Measurements from ENCODE around the gene C2orf81.
A peak's percentile ranks its signal among the peaks of the same experiment; 100 is the strongest.

Gene C2orf81

GRCh38 chr2:74390606-74391005, 30.8 kb downstream of the C2orf81 start:
- no peak overlapping the region for H3K9ac ChIP-seq (ENCODE audit: low read length)
- H3K9me3 ChIP-seq (replicated peaks; ENCODE audit: insufficient read depth, low read length) = no peaks in the 10 kb centered on the region
- H3K27ac ChIP-seq (ENCODE audit: low read length) = no peak overlapping the region
- no peaks in the 10 kb centered on the region for H4K20me1 ChIP-seq (ENCODE audit: insufficient read depth, low read length)
- TF ChIP-seq EZH2 (optimal IDR thresholded peaks at IDR 0.05; ENCODE audit: low read depth, low read length) (no peak), CTCF (IDR thresholded peaks at IDR 0.05; ENCODE audit: low read length) (no peak), EZH2phosphoT487 (IDR thresholded peaks at IDR 0.05; ENCODE audit: low read length) (no peak)
- H3K4me1 ChIP-seq (ENCODE audit: low read length) = peaks cover 12% of the 10 kb centered on the region
- peak overlapping the region; percentile 86 for H3K4me2 ChIP-seq (ENCODE audit: low read depth, low read length)
- no peak for DNase-seq
- H3K9me2 ChIP-seq (replicated peaks; ENCODE audit: insufficient read depth, low read length) = no peaks in the 10 kb centered on the region
- peak overlapping the region; percentile 98 for H3K4me3 ChIP-seq (ENCODE audit: low read length)
- H2AFZ ChIP-seq (ENCODE audit: low read length) = no peak overlapping the region
- no peaks in the 10 kb centered on the region for H3K27me3 ChIP-seq (replicated peaks; ENCODE audit: insufficient read depth, low read length)
- H3K36me3 ChIP-seq (replicated peaks; ENCODE audit: insufficient read depth, low read length) = no peaks in the 10 kb centered on the region
- no peaks in the 10 kb centered on the region for H3F3A ChIP-seq (ENCODE audit: insufficient read depth, low read length)
- H3K79me2 ChIP-seq (ENCODE audit: low read length) = peaks cover 45% of the 10 kb centered on the region

- Histone ChIP-seq H3K9ac (ENCODE audit: low read length) (no peak overlapping the region), H3K4me1 (ENCODE audit: low read length) (peaks cover 12% of the 10 kb centered on the region), H3F3A (ENCODE audit: insufficient read depth, low read length) (no peaks in the 10 kb centered on the region), H3K79me2 (ENCODE audit: low read length) (peaks cover 45% of the 10 kb centered on the region), H3K9me3 (replicated peaks; ENCODE audit: insufficient read depth, low read length) (no peaks in the 10 kb centered on the region), H3K27ac (ENCODE audit: low read length) (no peak overlapping the region), H3K27me3 (replicated peaks; ENCODE audit: insufficient read depth, low read length) (no peaks in the 10 kb centered on the region), H2AFZ (ENCODE audit: low read length) (no peak overlapping the region), H3K9me2 (replicated peaks; ENCODE audit: insufficient read depth, low read length) (no peaks in the 10 kb centered on the region), H3K36me3 (replicated peaks; ENCODE audit: insufficient read depth, low read length) (no peaks in the 10 kb centered on the region), H4K20me1 (ENCODE audit: insufficient read depth, low read length) (no peaks in the 10 kb centered on the region), H3K4me3 (ENCODE audit: low read length) (no peak overlapping the region), H3K4me2 (ENCODE audit: low read depth, low read length) (no peak overlapping the region)
- TF ChIP-seq EZH2 (optimal IDR thresholded peaks at IDR 0.05; ENCODE audit: low read depth, low read length) (no peak), CTCF (IDR thresholded peaks at IDR 0.05; ENCODE audit: low read length) (no peak), EZH2phosphoT487 (IDR thresholded peaks at IDR 0.05; ENCODE audit: low read length) (no peak)
- DNase-seq = no peak
These were observed 34.1 kb downstream of the C2orf81 start for GRCh38 chr2:74387346-74387745.

GRCh38 chr2:74385396-74385795, 36.0 kb downstream of the C2orf81 start:
- Histone ChIP-seq H4K20me1 (ENCODE audit: insufficient read depth, low read length) (no peaks in the 10 kb centered on the region), H3K4me3 (ENCODE audit: low read length) (no peak overlapping the region), H3F3A (ENCODE audit: insufficient read depth, low read length) (no peaks in the 10 kb centered on the region), H3K79me2 (ENCODE audit: low read length) (peaks cover 40% of the 10 kb centered on the region), H2AFZ (ENCODE audit: low read length) (no peak overlapping the region), H3K9me2 (replicated peaks; ENCODE audit: insufficient read depth, low read length) (no peaks in the 10 kb centered on the region), H3K4me1 (ENCODE audit: low read length) (0 out of 2 replicates have a peak, but pooled peaks cover 6% of the 10 kb centered on the region), H3K9ac (ENCODE audit: low read length) (no peak overlapping the region), H3K9me3 (replicated peaks; ENCODE audit: insufficient read depth, low read length) (no peaks in the 10 kb centered on the region), H3K27me3 (replicated peaks; ENCODE audit: insufficient read depth, low read length) (no peaks in the 10 kb centered on the region), H3K4me2 (ENCODE audit: low read depth, low read length) (no peak overlapping the region), H3K27ac (ENCODE audit: low read length) (no peak overlapping the region), H3K36me3 (replicated peaks; ENCODE audit: insufficient read depth, low read length) (no peaks in the 10 kb centered on the region)
- no peak for DNase-seq
- TF ChIP-seq CTCF (IDR thresholded peaks at IDR 0.05; ENCODE audit: low read length) (no peak), EZH2phosphoT487 (IDR thresholded peaks at IDR 0.05; ENCODE audit: low read length) (no peak), EZH2 (optimal IDR thresholded peaks at IDR 0.05; ENCODE audit: low read depth, low read length) (no peak)

All from MM.1S (cell line).